GM19455 (cell line): Measurements from ENCODE around the gene PPP1R16B.
A peak's percentile ranks its signal among the peaks of the same experiment; 100 is the strongest.

ENCODE experiments used
- ATAC-seq: cut with Tn5 transposase; IDR thresholded peaks from one replicate; pipeline ENCODE4 v1.9.1; 2021; ENCODE audit not compliant: unreplicated experiment

PPP1R16B gene

DNA sequence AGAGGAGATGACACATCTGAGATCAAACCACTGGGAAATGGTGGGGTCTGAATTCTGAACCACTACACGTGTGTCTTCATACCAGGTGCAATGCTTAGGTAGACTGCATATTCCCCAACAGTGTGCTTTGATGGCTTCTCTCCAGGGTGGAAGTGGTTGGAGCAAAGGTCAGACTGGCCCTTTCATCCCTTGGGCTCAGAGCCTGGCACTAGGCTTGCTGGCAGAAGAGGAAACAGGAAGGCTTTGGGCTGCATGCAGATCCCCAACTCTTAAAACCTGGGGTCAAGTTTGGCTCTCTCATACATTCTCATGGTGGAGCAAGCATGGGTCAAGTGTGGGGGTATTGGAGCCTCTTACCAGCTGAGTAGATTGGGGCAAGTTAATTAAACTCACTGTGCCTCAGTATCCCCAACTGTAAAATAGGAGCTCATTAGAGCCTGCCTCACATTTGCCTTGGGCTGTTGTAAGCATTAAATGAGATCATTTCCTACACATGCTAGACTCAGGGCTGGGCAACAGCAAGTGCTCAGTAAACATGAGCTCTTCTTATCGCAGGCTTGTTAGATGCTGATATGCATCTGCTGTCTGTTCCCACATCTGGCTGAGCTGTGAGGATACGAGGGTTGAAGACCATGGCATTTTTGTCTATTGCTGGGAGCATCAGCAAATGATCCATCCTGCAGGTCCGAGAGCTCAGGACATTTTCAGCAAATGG, 69.1 kb downstream of the PPP1R16B start:
- ATAC-seq: peak; percentile 3

DNA sequence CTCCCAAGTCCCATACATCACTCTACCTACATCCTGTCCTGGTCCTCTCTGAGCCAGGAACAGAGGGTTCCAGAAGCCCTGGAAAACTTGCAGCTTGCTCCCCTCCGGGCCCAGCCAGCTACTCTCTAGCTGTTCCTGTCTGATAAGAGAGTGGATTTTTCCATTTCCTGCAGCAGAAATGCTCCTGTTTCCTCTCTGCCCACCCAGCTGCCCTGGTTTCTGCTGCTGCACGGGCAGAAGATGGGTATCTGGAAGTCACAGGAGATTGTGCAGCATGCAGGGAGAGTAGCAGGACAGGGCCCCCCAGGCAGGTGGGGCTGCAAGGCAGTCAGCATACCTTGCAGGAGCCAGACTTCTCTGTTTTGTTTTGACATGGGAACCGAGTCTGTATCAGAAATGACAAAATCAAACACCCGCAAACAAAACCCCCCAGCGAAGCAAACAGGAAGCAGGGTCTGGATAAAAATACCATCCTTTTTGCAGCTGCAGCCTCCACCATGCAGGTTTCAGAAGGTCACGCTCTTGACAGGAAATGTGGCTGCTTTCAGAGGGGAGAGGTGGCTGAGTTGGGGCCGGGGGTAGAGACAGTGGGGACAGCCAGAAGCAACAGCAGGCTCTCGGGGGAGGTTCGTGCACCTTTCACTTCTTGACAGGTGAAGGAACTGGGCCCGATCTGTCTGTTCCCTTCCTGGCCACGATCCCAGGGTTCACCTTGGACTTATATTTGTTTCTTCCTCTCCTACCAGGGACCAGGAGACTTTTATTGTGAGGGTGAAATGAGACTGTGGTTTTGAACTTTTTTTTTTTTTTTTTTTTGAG, 69.9 kb downstream of the PPP1R16B start:
- ATAC-seq: peak; percentile 69

DNA sequence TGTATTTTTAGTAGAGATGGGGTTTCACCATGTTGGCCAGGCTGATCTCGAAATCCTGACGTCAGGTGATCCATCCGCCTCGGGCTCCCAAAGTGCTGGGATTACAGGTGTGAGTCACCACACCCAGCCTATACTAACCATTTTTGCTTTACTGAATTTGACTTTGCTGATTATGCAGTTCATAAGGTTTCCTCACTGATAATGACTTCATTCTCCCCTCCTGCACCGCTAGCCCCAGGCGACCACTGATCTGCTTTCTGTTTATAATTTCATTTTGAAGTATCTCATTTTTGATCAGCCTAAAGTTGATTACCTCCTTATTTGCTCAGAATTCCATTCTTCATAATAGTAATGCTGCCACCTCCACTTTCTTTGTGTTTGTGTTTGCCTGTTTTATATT, 72.0 kb downstream of the PPP1R16B start:
- ATAC-seq: no peak

DNA sequence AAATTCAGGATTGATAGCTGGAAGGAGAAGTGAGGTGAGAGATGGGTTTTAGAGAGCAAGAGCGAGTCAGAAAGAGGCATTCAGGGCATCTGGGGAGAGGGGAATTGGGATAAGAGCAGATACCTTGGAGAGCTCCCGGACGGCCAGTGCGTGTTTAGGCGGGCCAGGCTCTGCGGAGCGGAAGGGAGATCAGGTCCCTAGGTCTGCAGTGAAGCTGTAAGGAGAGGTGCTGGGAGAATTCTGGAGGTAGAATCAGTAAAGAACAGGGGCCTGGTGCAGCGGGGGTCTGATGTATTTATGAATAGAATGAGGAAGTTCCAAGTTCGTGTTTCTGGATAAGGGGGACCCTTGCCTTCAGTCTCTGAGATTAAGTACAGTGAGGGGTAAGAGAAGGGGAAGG, 73.4 kb downstream of the PPP1R16B start:
- ATAC-seq: no peak

DNA sequence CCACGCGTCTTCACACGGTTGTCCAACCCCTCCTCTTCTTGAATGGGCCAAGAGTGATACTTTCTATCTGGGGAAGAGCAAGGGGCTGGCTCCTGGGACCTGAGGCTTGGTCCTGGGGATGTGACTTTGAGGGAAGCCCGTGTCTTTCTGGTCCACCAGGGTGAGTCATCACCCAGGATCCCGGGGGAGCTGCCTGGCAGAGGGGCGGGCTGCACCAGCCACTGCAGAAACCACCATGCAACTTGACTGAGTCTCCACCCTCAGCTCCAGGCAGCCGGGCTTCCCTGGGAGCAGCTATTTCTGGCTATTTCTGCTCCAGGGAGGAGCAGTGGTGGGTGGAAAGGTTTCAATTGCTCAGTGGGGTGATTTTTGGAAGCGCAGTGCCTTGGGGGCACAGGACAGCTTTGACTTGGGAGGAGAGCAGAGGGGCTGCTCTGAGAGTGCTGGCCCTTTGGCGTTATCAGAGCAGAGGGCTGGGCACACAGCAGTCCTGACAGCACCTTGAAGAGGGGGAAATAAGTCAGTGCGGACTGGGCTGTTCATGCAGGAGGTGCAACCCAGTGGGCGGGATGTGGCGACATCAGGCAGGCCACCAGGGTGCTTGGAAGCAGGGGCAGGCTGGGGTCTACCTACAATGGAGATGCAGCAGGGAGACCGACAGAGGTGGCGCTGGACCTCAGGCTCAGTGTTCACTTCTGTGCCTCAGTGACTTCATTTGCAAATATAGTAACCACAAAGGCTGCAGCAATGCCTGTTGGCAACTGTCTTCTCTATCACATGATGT, 75.6 kb downstream of the PPP1R16B start:
- ATAC-seq: no peak

DNA sequence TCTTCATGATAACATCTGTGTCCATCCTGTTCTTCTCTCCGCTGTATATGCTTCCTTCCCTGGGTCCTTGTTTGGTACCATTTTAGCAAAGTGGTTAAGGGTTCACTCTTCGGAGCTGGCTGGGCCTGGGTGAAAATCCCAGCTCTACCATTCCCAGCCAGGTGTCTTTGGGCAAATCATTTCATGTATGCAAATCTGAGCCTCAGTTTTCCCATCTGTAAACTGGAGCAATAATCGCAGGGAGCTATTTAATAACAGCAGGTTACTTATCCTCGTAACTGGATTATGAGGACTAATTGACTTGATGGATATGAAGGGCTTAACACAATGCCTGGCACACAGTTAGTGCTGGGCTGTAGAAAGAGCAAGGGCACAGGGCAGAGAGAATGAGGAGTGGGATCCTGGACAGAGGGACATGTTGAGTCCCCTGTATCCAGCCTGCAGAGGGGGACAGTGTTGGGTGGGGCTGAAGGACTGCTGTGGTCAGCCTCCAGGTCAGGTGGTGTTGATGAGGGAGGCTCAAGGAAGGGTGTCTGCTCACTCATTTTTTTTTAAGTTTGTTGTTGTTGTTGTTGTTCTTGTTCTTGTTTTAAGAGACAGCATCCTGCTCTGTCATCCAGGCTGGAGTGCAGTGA, 76.4 kb downstream of the PPP1R16B start:
- no peak for ATAC-seq

DNA sequence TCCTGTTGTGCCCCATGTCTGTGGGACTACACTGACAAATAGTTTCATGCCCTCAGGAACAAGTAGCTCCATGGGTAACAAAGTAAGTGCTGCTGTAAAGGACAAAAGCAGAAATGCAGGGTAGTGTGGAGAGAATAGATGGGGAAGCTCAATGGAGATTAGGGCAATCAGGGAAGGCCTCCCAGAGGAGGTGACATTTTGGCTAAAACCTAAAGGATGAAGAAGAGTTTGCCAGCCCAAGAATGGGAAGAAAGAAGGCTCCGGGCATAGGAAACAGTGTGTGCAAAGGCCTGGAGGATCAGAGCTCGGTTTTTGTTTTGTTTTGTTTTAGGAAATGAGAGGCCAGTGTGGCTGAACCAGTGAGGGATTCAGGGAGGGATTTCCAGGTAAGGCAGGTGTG, 77.1 kb downstream of the PPP1R16B start:
- no peak for ATAC-seq

DNA sequence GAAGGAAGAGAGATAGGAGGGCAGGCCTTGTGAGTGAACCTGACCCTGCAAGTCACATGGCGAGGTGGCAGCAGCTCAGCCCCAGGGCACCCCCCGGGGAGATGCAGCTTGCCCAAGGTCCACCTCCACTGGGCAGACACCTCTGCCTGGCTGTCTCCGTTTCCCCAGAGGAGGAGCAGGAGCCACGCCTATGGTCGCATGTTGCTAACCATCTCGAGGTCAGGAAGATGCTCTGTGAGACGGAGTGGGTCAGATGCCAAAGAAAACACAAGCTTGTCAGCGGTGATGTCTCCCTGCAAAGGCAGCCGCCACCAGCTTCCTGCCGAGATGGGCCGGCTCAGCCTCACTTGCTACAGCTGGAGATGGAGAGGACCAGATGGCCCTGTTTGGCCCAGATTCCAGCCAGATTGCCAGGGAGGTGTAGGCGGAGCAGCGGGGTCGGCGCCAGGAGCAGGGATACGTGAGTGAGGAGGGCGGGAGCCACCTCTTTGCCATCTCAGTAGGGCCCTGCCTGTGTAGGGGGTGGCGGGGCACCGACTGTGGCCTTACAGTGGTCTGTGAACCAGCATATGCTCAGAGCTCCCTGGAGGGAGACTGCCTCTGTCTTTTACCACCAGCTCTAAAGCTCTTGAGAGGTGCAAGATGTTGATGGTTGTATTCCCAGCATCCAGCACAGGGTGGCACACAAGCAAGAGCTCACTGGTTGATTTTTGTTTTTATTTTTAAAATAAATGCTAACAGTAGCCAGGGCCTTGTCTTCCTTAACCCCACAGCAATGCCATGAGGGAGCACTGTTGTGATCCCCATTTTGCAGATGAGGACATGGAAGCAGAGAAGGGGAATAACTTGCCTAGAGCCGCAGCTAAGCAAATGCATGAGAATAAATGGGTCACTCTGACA, 77.8 kb downstream of the PPP1R16B start:
- ATAC-seq: no peak

DNA sequence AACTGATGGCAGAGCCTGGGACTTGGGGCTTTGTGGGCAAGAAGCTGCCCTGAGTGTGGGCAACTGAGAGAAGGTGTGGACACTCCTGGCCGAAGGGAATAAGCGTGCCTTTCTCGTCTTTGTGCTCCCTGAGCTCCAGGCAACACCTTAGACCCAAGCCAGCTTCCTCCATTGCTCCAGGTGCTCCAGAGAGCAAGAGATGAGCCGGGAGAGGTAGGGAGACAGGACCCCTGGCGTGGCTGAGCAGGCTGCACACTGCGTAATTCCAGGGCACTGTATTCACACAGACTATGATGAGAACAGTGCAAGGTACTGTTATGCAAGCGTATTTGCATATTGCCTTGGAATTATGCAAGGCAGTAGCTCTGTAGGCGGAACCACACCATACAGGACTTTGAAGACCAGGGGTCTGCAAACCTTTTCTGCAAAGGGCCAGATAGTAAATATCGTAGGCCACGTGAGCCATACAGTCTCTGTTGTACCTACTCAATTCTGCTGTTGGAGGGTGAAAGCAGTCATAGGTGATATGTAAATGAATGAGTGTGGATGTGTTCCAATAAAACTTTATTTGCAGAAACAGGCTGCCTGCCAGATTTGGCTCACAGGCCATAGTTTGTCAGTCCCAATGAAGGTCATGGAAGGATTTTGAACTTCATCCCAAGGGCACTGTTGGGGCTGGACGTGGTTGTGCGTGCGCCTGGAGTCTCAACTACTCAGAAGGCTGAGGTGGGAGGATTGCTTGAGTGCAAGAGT, 78.7 kb downstream of the PPP1R16B start:
- ATAC-seq: no peak

DNA sequence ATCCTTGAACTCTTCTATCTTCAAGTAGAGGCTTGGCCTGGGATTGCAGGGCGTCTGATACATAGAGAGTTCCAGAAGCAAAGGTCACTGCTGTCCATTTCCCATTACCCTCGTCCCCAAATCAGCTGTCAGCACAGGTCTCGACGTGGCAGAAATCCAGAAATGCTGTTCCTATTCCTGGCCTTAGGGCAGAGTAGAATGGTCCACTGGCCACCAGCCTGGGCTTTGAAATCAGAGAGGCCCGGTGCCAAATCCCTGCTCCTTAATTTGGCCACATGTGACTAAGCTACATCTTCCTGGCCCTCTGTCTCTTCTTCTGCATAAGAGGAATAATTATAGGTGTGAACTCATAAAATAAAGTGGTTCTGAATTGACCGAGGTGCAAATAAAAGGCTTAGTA, 79.9 kb downstream of the PPP1R16B start:
- ATAC-seq: no peak

DNA sequence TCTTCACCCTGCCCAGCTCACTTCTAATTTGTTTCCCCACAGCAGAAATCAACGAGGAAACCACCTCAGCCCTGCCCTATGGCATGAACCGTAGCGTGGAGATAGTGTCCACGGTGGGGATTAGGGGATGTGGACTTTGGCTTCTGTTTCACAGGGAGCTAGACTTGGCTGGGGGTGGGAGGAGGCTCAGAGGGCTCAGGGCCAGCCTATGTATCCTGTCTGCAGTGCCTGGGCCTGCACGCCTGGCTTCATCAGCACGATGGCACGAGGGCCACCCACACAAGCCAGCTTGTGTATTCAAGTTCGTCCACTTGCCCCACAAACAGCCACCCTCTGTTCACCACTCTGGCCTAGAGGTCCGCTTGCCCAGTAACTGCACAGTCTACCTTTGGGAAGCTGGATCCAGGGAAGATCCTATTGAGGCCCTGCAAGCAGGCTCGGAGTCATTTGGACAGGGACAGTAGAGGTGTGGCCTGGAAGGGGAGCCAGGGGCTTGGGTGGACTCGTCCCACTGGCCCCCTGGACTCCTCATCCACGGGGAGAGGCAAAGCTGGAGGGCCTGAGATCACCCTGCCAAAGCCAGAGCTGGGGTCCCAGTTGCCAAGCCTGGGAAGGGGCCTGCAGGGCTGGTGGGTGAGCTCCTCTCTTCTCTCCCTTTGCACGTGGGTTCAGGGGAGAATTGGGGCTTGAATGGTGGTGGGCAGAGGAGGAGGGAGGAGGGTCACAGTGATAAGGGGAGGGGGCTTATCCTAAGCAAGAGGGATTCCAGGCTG, 82.7 kb downstream of the PPP1R16B start:
- ATAC-seq: no peak

DNA sequence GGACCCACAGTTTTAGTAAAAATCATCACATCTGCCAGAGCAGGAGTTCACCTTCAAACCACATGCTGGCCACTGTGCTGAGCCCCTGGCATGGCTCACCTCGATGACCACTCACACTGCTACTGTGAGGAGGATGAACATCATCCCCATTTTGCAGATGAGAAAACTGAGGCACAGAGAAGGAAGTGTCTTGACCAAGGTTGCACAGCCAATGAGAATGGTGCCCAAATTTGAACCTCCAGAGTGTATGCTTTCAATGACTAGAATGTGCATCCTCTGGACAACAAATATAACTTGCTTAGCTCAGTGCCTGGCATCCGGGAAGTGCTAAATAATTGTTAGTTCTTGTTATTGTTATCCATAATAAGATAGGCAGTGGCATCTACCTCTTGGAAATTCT, 83.6 kb downstream of the PPP1R16B start:
- no peak for ATAC-seq

DNA sequence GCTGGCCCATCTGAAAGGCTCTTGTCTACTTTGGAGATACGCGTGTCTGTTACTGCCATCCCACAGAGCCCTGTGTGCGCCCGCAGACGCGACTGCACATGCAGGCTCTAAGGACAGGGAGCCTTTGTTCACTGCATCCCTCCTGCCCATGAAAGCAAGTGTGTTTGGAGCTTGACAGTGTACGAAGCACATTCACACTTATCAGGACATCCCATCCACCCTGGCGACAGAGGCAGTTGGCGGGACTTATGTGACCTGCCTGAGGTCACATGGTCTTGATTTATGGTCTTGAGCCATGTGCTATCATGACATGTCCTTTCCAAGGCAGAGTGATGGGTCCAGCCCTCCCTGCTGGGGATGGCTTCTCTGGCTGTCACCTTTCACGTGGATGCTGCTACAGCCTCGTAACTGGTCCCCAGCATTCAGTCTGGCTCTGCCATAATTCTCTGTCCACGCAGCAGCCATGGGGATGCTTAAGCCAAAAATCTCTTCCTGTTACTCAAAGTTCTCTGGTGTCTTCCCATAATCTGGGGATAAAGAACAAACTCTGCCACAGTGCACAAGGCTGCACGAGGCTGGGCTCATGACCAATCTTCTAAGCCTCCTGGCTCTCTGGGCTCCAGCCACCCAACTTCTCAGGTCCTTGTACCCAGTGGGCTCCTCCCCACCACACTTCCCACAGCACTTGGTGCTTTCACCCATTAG, 84.4 kb downstream of the PPP1R16B start:
- ATAC-seq: no peak

DNA sequence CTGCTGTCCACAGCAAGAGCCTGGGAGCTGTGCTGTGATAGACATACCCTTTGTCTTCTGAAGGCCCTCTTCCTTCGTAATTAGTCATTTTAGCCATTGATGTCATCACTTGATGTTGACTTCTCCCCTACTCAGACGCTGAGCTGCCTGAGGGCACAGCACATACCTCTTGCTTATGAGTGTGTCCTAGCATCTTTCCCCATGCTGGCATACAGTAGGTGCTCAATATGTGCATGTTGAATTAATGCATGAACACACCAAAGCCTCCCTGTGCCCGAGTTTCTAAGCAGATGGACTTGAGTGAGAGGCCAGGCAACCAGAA, 85.0 kb downstream of the PPP1R16B start:
- no peak for ATAC-seq

DNA sequence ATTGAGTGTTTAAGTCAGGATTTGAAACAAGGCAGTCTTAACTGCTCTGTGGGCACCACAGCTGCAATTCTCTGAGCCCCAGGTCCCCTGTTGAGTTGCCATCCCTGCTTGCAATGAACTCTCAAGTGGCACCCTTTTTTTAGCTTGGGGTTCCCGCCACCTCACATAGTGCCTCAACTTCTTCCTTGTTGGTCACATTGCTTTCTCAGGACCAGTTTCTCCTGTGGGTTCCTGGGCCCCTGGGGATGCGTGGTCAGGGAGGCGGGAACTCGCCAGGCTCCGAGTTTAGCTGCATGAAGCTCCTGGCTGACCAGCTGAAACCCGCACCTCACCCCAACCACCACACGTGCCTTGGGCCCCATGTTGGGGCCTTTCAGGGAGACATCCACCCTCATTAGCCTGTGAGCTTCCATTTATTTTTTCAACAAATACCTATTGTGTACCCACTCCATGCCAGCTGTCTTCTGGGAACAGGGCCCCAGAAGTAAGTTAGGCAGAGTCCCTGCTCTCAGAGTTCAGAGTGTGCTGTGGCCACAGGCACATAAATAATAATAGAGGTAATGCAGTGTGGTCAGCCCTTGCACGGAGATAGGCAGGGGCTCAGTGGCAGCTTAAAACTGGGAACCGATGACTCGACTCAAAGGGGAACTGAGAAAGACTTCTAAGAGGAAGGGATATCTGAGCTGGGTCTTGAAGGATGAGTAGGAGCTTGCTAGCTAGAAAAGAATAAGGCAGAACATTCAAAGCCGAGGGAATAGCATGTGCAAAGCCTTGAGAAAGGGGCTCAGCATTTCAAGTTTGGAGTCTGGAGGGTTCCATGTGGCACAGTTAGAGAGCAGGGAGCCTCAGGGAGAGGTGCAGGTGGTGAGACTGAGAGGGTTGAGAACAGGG, 86.8 kb downstream of the PPP1R16B start:
- no peak for ATAC-seq

DNA sequence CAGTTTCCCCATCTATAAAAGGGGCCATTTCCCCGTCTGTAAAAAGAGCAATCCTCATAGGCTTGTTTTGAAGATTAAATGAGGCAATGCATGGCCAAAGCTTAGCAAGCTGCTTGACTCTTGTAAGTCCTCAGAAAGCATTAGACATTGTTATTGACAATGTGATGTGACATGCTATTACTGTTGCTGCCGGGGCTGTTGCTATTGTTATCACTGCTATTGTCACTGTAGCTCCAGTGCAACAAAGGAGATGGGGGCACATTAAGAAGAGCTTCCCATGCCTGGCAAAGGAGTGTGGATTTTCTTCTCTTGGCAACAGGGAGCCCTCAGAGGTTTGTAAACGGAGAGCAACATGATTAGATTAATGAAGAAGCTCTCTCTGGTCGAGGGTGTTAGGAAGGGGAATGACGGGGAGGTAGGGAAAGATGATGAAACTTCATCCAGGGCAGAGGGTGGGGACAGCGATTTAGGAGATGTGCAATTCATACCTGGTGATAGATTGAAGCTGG, 87.6 kb downstream of the PPP1R16B start:
- no peak for ATAC-seq

DNA sequence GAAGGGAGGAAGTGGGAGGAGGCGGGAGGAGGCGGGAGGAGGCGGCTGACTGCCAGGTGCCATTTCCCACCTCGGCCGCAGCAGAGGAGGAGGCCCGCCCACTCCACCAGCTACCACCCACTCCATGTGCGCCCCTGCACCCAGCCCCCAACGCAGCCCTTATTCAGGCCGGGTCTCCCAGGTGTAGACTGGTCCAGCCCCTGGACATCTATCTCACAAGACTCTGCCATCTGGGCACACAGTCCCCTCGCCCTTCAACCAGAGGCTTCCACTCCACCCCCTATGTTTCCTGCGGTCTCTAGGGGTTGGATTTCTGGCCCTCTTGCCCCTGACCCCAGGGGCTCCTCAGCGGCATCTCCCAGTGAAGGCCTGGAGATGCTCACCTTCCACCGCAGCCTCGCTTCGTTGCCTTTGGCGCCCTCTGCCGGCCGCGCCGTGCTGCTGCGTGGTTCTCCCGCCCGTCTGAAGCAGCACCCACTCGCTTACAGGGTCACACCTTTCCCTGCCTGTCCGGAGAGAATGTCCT, 88.1 kb downstream of the PPP1R16B start:
- no peak for ATAC-seq
